Endothelial cell of umbilical vein (primary cell): ENCODE measurements around the gene SYT17. TPM values are rescaled to one million over a fixed set of nuclear protein-coding genes. Genes with fewer than 3 reads are reported as not detected.

Experiments
- BruUV-seq: library from RNA; stranded (reverse); fragments of 400-500 nt; replicated peaks from 2 replicates; lab custom pipeline; 2021; lab: Mats Ljungman, UMichigan
- CTCF ChIA-PET: fragments of 300-600, 350-600 bp; sonication (Branson Sonifier 250); formaldehyde crosslinking; loops from one replicate; lab custom pipeline; 2021; ENCODE audit warnings: antibody characterized with exemption, inconsistent platforms; lab: Charles Lee
- POLR2A ChIA-PET: fragments of 300-600, 350-600 bp; sonication (Branson Sonifier 250); formaldehyde crosslinking; loops from one replicate; lab custom pipeline; 2021; ENCODE audit warnings: antibody characterized with exemption, inconsistent platforms; lab: Charles Lee
- DNase-seq: peaks from one replicate; pipeline ENCODE4 v3.0.0-alpha.2; 2011; ENCODE audit warnings: low read depth, low spot score
- FAIRE-seq: peaks from 2 replicates; lab custom pipeline; 2011; peaks lifted over from hg19 to GRCh38; lab: Jason Lieb, UNC
- H2AFZ ChIP-seq: 2 replicates; pipeline ENCODE4 v1.6.0; 2012; ENCODE audit warnings: low read depth, low read length, control low read depth, inconsistent platforms
- H3K27ac ChIP-seq: 2 replicates; pipeline ENCODE4 v1.5.1; 2011; ENCODE audit warnings: low read depth, mild to moderate bottlenecking, control low read depth, low read length, moderate library complexity; ENCODE audit not compliant: insufficient read depth
- H3K27me3 ChIP-seq, 2 experiments: 2 replicates each; pipeline versions ENCODE4 v1.6.0 to v1.6.1; 2011; ENCODE audit warnings: low read length in 2 of 2, mixed read lengths in 1 of 2; ENCODE audit not compliant: control insufficient read depth in 2 of 2, insufficient read depth in 2 of 2
- H3K36me3 ChIP-seq, 2 experiments: 2 replicates in 1 of 2; 3 replicates in 1 of 2; pipeline ENCODE4 v1.5.1; 2011; ENCODE audit warnings: low read length in 2 of 2, mild to moderate bottlenecking in 1 of 2, moderate library complexity in 1 of 2; ENCODE audit not compliant: control insufficient read depth in 2 of 2, insufficient read depth in 2 of 2; ENCODE audit errors: extremely low read depth in 1 of 2
- H3K4me1 ChIP-seq: 3 replicates; pipeline ENCODE4 v1.5.1; 2011; ENCODE audit warnings: mild to moderate bottlenecking, low read length; ENCODE audit not compliant: control insufficient read depth, insufficient read depth; ENCODE audit errors: extremely low read depth
- H3K4me2 ChIP-seq: 2 replicates; pipeline ENCODE4 v1.6.1; 2011; ENCODE audit warnings: low read length, control low read depth, mixed read lengths; ENCODE audit not compliant: insufficient read depth
- H3K4me3 ChIP-seq, 3 experiments: fragments of 200-600 bp in 1 of 3; sonication (generic), shearing (Covaris generic) in 1 of 3; replicated peaks in 1 of 3; 2 replicates each; pipeline ENCODE4 v1.5.1; 2011 to 2016; ENCODE audit warnings: control low read depth in 3 of 3, low read length in 3 of 3, mild to moderate bottlenecking in 2 of 3, inconsistent platforms in 1 of 3, low read depth in 1 of 3, moderate library complexity in 1 of 3; ENCODE audit not compliant: insufficient read depth in 1 of 3
- H3K79me2 ChIP-seq: 2 replicates; pipeline ENCODE4 v1.6.0; 2012; ENCODE audit warnings: low read length, inconsistent platforms; ENCODE audit not compliant: control insufficient read depth, insufficient read depth
- H3K9ac ChIP-seq: replicated peaks from 2 replicates; pipeline ENCODE3; 2011; ENCODE audit warnings: low read length, control low read depth; ENCODE audit not compliant: insufficient read depth; ENCODE audit errors: extremely low read depth
- H3K9me1 ChIP-seq: replicated peaks from 3 replicates; pipeline ENCODE4 v1.6.0; 2011; ENCODE audit warnings: mild to moderate bottlenecking, low read length; ENCODE audit not compliant: control insufficient read depth, insufficient read depth; ENCODE audit errors: extremely low read depth
- H3K9me3 ChIP-seq: replicated peaks from 2 replicates; pipeline ENCODE4 v1.5.1; 2012; ENCODE audit warnings: low read length, inconsistent platforms; ENCODE audit not compliant: control insufficient read depth, insufficient read depth
- H4K20me1 ChIP-seq: replicated peaks from 2 replicates; pipeline ENCODE3; 2011; ENCODE audit warnings: mild to moderate bottlenecking, low read length; ENCODE audit not compliant: control insufficient read depth, insufficient read depth; ENCODE audit errors: extremely low read depth
- EZH2 ChIP-seq: IDR thresholded peaks from 2 replicates; pipeline ENCODE4 v1.6.1; 2012; ENCODE audit warnings: borderline replicate concordance, low read depth, mild to moderate bottlenecking, moderate library complexity, low read length, inconsistent platforms; ENCODE audit not compliant: severe bottlenecking
- FOS ChIP-seq: IDR thresholded peaks from 2 replicates; pipeline ENCODE4 v1.6.1; 2011; ENCODE audit warnings: mild to moderate bottlenecking, low read length, moderate library complexity, borderline replicate concordance; ENCODE audit not compliant: insufficient read depth
- GATA2 ChIP-seq: IDR thresholded peaks from 2 replicates; pipeline ENCODE4 v1.7.0; 2011; ENCODE audit warnings: low read depth, mild to moderate bottlenecking, moderate library complexity, mixed read lengths, low read length; ENCODE audit not compliant: insufficient read length, insufficient read depth
- JUN ChIP-seq: IDR thresholded peaks from 2 replicates; pipeline ENCODE4 v1.6.1; 2011; ENCODE audit warnings: borderline replicate concordance, low read depth; ENCODE audit not compliant: insufficient read length, insufficient read depth
- MYC ChIP-seq: IDR thresholded peaks from one replicate; pipeline ENCODE4 v1.6.1; 2011; ENCODE audit warnings: mild to moderate bottlenecking, low read depth, low read length
- POLR2A ChIP-seq: IDR thresholded peaks from 2 replicates; pipeline ENCODE4 v1.6.1; 2012; ENCODE audit warnings: low read depth, mild to moderate bottlenecking, control low read depth, low read length
- POLR2AphosphoS5 ChIP-seq: IDR thresholded peaks from 2 replicates; pipeline ENCODE4 v1.6.1; 2012; ENCODE audit warnings: low read depth, mild to moderate bottlenecking, control low read depth, low read length, moderate library complexity; ENCODE audit not compliant: insufficient read depth
- dilution Hi-C: fragments of 300-500 bp; cut with MboI; formaldehyde crosslinking; loops from one replicate; pipeline ENCODE4 v1.15.0; 2019; ENCODE audit warnings: low sequenced_read_pairs; ENCODE audit not compliant: extremely low pct_ligation_motif_present
- intact Hi-C: fragments of 100-400 bp; cut with micrococcal nuclease; formaldehyde crosslinking; loops from one replicate; pipeline ENCODE4 v1.10.0; 2022
- polyA plus RNA-seq, 4 experiments: library from polyadenylated mRNA; depleted of rRNA in 3 of 4; stranded (reverse) in 3 of 4; unstranded in 1 of 4; fragments of >200 nt; gene quantifications; 2 replicates each; pipeline versions ENCODE4 v1.2.1 to v1.2.3, GENCODE V29; 2011 to 2012; ENCODE audit warnings: missing spikeins in 1 of 4
- total RNA-seq: library from RNA; stranded (reverse); gene quantifications from 2 replicates; pipeline ENCODE4 v1.2.3, GENCODE V29; 2021
- TF ChIP-seq, protein P1 (sequence below): IDR thresholded peaks from 2 replicates; pipeline ENCODE4 v1.6.1; 2011; ENCODE audit not compliant: insufficient read depth, insufficient read length
- TF ChIP-seq, protein P2 (sequence below), 2 donors: IDR thresholded peaks; 1 replicate in 1 of 2; 2 replicates in 1 of 2; pipeline ENCODE4 v1.5.1; 2011; ENCODE audit warnings: low read length in 2 of 2, mild to moderate bottlenecking in 2 of 2, moderate library complexity in 2 of 2, control low read depth in 1 of 2, inconsistent platforms in 1 of 2, low read depth in 1 of 2; ENCODE audit not compliant: insufficient read depth in 1 of 2; ENCODE audit errors: extremely low read depth in 1 of 2

Gene SYT17
- total and polyA plus RNA-seq, 2 donors (not counting 3 experiments of a cell fraction or from before 2014, with no cell fraction given) = 1.9 to 4.2 TPM

DNA sequence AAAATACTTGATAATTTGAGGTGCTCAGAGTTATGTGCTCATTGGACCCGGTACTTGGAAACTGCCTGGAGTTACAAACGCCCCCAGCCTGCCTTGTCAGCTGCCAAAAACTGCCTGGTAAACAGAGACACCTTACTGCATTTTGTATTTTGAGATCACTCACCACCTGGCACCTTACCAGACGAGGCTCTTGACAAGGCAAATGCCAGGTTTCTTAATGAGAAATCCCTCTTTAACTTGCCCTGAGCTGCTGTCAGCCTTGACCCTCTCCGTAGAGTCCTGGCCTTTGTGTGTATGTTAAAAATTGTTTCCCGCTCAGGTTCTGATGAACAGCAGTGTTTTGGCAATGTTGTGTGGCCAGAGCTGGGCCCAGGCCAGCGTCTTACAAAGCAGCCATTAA is 28.8 kb downstream of the SYT17 start:
- DNase-seq = peak; percentile 10
- Histone ChIP-seq H3K27ac (no peak overlapping the region), H3K4me3 (no peak overlapping the region), H3K36me3 (no peaks in the 10 kb centered on the region), H4K20me1 (no peaks in the 10 kb centered on the region), H3K9me3 (no peaks in the 10 kb centered on the region), H3K79me2 (no peaks in the 10 kb centered on the region), H3K4me2 (no peak overlapping the region), H3K27me3 (no peaks in the 10 kb centered on the region), H3K4me1 (no peaks in the 10 kb centered on the region), H3K9me1 (no peaks in the 10 kb centered on the region), H2AFZ (no peak overlapping the region), H3K9ac (no peak overlapping the region)
- no TSS peak for BruUV-seq
- no peak for FAIRE-seq
- ChIA-PET CTCF (interaction anchor here (1.0 kb wide), 1 partner anchor 17 kb away, joined by 3 read pairs; no protein-coding TSS in a partner anchor), POLR2A (no interaction called here)
- TF ChIP-seq GATA2 (no peak), MYC (no peak), JUN (no peak), FOS (no peak), POLR2AphosphoS5 (no peak), EZH2 (no peak), POLR2A (no peak)
- TF ChIP-seq, protein P1, sequence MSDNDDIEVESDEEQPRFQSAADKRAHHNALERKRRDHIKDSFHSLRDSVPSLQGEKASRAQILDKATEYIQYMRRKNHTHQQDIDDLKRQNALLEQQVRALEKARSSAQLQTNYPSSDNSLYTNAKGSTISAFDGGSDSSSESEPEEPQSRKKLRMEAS = no peak
- TF ChIP-seq, protein P2, sequence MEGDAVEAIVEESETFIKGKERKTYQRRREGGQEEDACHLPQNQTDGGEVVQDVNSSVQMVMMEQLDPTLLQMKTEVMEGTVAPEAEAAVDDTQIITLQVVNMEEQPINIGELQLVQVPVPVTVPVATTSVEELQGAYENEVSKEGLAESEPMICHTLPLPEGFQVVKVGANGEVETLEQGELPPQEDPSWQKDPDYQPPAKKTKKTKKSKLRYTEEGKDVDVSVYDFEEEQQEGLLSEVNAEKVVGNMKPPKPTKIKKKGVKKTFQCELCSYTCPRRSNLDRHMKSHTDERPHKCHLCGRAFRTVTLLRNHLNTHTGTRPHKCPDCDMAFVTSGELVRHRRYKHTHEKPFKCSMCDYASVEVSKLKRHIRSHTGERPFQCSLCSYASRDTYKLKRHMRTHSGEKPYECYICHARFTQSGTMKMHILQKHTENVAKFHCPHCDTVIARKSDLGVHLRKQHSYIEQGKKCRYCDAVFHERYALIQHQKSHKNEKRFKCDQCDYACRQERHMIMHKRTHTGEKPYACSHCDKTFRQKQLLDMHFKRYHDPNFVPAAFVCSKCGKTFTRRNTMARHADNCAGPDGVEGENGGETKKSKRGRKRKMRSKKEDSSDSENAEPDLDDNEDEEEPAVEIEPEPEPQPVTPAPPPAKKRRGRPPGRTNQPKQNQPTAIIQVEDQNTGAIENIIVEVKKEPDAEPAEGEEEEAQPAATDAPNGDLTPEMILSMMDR (IDR thresholded peaks at IDR 0.05; ENCODE audit: extremely low read depth in 1 of 2, insufficient read depth in 1 of 2, low read depth in 1 of 2, low read length in 2 of 2) = no peak
- intact Hi-C loops (no loop called here), dilution Hi-C loops (no loop called here)
